Fibroblast of villous mesenchyme (primary cell): ENCODE results near the gene KLRC1. TPM values are rescaled to one million over a fixed set of nuclear protein-coding genes. Genes with fewer than 3 reads are reported as not detected.
"Not testable (repeated sequence)": the region's sequence is repeated elsewhere in the genome, so short reads cannot be mapped to it uniquely, and the experiment has no call there.

Source experiments
- DNase-seq: peaks from one replicate; pipeline ENCODE4 v3.0.0-alpha.2; 2010; ENCODE audit warnings: low read depth
- H3K4me3 ChIP-seq: 2 replicates; pipeline ENCODE4 v1.5.1; 2011; ENCODE audit warnings: low read depth, mild to moderate bottlenecking, low read length
- CTCF ChIP-seq: IDR thresholded peaks from 2 replicates; pipeline ENCODE4 v1.5.1; 2012; ENCODE audit warnings: low read depth, mild to moderate bottlenecking, low read length; ENCODE audit not compliant: insufficient read depth
- total RNA-seq: library from RNA; depleted of rRNA; stranded (reverse); fragments of >200 nt; gene quantifications from 2 replicates; pipeline ENCODE4 v1.2.3, GENCODE V29; 2012

The KLRC1 gene
- total RNA-seq, 1 donor: not detected

- no peak overlapping the region for H3K4me3 ChIP-seq
- DNase-seq: no peak
- TF ChIP-seq CTCF: no peak
Measured at GRCh38 chr12:10466311-10466710, 13.1 kb upstream of the KLRC1 start.

- DNase-seq: no peak
- no peak for TF ChIP-seq CTCF
- H3K4me3 ChIP-seq: no peak overlapping the region
Measured at GRCh38 chr12:10457760-10458159, 4.6 kb upstream of the KLRC1 start.

GRCh38 chr12:10456856-10457255, 3.7 kb upstream of the KLRC1 start:
- DNase-seq: no peak
- no peak overlapping the region for H3K4me3 ChIP-seq
- no peak for TF ChIP-seq CTCF

- TF ChIP-seq CTCF: no peak
- no peak overlapping the region for H3K4me3 ChIP-seq
- DNase-seq: no peak
Measured at GRCh38 chr12:10455766-10456165, 2.6 kb upstream of the KLRC1 start.

GRCh38 chr12:10454531-10454930, 1.4 kb upstream of the KLRC1 start:
- no peak overlapping the region for H3K4me3 ChIP-seq
- no peak for DNase-seq
- no peak for TF ChIP-seq CTCF

- TF ChIP-seq CTCF: no peak
- no peak for DNase-seq
- no peak overlapping the region for H3K4me3 ChIP-seq
Measured at GRCh38 chr12:10448236-10448635, 4.9 kb downstream of the KLRC1 start.

- DNase-seq, H3K4me3 ChIP-seq: not testable (repeated sequence)
Measured at GRCh38 chr12:10446052-10446451, 7.1 kb downstream of the KLRC1 start.

GRCh38 chr12:10441144-10441543, 12.0 kb downstream of the KLRC1 start:
- H3K4me3 ChIP-seq, DNase-seq: not testable (repeated sequence)

- DNase-seq: peak; percentile 40
- not testable (repeated sequence) for H3K4me3 ChIP-seq
Measured at GRCh38 chr12:10439608-10440274, 13.4 kb downstream of the KLRC1 start.

GRCh38 chr12:10437601-10438000, 15.6 kb downstream of the KLRC1 start:
- H3K4me3 ChIP-seq, DNase-seq: not testable (repeated sequence)

GRCh38 chr12:10435816-10436215, 17.4 kb downstream of the KLRC1 start, which contains the start of gene KLRC2:
KLRC2 (minus strand) TSS chr12:10436010; CDS start chr12:10435986, 24 bp downstream.
- DNase-seq: peak; percentile 79
- H3K4me3 ChIP-seq: not testable (repeated sequence)

GRCh38 chr12:10430623-10431022, 22.6 kb downstream of the KLRC1 start:
- DNase-seq, H3K4me3 ChIP-seq: not testable (repeated sequence)
